NCI-H524 treated with DMSO at 0.1 percent for 48 hours (cell line): ENCODE data around the gene ANKS1A.
"Not testable (repeated sequence)": the region's sequence is repeated elsewhere in the genome, so short reads cannot be mapped to it uniquely, and the experiment has no call there.

Experiments used
- DNase-seq: peaks from one replicate; lab custom pipeline; 2025; lab: John Stamatoyannopoulos, UW

The ANKS1A gene

GRCh38 chr6:34917626-34918285, 28.7 kb downstream of the ANKS1A start:
- no peak for DNase-seq

- DNase-seq = no peak
These were observed 30.6 kb downstream of the ANKS1A start for GRCh38 chr6:34919651-34920050.

GRCh38 chr6:34920097-34920496, 31.0 kb downstream of the ANKS1A start:
- no peak for DNase-seq

DNA sequence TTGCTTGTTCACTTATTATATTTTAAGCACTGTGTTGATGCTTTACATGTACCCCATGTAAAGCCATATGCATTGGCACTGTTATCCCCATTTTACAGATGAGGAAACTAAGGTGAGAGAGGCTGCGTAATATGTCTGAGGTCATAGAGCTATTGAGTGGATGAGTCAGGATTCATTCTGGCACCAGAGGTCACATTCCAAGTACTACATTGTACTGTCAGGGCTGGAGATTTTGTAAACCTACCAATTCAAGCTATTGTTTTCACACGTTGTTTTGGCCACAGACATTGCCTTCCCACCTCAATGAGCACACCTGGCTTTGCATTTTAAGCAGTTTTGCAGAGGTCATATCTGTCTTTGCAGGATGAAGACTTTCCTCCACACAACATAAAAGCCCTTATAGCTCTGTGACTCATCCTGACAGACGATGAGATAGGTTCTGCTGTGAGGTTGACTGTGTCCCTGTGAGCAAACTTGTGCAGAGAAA, 33.2 kb downstream of the ANKS1A start:
- DNase-seq = no peak

DNA sequence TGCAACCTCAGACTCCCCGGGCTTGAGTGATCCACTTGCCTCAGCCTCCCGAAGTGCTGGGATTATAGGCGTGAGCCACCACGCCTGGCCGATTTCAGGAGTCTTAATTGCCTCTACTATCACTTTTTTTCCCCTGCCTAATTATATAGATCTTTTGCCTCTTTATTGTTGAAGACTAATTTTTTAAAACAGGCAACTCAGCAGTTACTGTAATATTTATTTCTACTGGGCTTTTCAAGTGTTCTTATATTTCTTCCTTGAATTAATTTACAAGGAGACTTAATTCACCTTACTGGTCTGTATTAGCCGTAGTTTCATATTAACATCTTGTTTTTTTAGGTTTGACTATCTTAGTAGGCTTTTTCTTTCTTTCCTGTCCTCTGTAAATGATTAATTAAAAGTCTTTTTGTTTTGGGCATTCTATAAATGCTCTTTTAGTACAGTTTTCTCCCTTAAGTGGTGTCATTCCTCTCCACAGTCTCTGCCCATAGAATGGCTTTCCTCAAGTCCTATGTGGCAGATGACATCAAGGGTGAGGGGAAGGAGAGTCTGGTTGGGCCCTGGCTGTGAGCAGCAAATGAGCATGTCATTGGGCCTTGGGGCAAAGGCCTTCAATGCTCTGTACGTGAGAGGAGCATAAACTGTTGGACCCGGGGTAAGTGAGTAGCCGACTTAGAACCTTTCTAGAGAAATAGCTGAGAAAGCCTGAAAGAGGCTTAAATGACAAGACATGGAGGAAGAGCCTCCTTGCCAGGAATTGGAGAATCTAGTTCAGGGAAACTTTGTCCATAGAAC, 36.0 kb downstream of the ANKS1A start:
- no peak for DNase-seq

GRCh38 chr6:34926655-34927054, 37.6 kb downstream of the ANKS1A start:
- no peak for DNase-seq

GRCh38 chr6:34928220-34928619, 39.2 kb downstream of the ANKS1A start:
- DNase-seq = no peak

GRCh38 chr6:34928695-34929094, 39.6 kb downstream of the ANKS1A start:
- no peak for DNase-seq

DNA sequence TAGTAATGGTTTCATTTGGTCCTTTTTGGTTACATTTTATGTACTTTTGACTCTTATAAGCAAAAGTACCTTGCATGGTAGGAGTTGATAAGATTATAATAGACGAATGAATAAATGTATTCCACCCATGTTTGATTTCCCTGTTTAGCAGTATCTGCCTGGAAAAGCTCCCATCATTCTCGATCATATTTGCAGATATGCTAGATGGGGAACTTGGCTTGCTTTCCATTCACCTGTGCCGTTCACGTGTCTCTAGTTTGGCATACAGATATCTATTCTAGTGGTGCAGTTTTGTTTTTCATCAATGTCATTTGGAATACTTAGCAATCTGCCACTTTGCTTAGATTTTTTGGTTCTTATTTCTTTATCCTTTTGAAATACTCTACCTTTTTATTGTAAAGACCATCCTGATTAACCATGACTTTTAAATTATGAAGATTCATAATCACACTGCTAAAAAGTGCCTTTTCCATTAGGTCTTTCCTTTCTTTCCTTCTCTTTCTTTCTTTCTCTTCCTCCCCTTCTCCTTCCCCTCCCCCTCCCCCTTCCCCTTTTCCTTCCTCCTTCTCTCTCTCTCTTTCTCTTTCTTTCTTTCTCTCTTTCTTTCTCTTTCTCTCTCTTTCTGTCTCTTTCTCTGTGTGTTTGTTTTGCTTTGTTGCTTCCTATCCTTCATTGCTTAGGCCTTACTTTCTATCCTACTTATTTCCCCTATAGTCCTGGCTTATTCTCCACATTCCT, 40.4 kb downstream of the ANKS1A start:
- no peak for DNase-seq

DNA sequence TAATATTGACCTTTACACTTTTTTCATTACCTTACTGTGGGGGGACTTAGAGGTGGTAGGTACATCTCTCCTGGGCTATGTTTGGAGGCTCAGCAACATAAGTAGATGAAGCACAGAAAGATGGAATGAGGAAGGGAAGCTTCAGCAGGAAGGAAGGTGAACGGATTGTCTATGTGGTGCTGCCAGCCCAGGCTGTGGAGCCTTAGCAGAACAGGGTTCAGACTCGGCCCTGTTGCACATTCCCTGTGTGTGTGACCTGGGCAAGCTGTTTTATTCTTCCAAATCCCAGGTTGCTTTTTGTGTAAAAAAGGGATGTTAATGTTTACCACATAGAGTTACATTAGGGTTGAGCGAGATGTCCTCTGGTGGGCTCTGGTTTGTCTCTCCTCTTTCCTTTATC, 41.2 kb downstream of the ANKS1A start:
- no peak for DNase-seq

DNA sequence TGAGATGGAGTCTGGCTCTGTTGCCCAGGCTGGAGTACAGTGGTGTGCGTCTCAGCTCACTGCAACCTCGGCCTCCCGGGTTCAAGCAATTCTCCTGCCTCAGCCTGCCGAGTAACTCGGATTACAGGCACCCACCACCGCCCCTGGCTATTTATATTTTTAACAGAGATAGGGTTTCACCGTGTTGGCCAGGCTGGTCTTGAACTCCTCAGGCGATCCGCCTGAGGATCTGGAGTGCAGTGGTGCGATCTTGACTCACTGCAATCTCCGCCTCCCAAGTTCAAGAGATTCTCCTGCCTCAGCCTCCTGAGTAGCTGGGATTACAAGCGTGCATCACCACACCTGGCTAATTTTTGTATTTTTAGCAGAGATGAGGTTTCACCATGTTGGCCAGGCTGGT, 43.1 kb downstream of the ANKS1A start:
- not testable (repeated sequence) for DNase-seq

DNA sequence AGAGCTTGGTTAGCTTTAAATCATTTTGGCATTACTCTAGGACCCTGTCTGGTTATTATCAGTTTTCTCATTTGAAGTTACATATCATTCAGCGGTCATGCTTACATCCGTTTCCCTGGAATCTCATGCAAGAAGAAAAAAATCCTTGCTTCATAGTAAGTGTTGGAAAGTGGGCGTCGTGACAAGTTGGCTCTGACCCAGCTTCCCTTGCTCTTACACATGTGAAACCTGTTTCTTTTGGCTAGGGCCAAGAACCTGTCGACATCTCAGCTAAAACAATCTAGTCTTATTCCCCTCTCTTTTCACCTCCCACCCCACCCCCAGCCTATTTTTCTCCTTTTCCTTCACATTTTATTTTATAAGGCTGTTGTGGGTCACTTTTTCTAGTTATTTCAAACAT, 45.5 kb downstream of the ANKS1A start:
- DNase-seq = no peak

- DNase-seq = no peak
These were observed 49.2 kb downstream of the ANKS1A start for GRCh38 chr6:34938268-34938667.

DNA sequence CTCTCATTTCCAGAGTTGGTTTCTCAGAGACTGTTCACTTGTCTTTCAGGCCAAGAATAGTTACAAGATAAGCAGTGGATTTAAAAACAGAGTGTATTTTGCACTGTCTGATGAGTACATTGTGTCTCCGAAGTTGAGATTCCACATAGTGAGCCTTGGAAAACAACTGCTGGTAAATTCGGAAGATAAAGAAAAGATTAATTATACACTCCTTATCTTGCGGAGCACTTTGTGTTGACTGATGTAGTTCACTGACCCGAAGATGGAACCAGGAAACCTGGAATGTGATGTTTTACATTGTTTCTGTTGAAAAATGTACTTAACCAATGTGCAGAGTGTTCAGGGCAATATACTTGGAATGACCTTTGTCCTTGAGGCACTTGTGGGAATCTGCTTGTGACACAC, 51.0 kb downstream of the ANKS1A start:
- no peak for DNase-seq

- DNase-seq = no peak
These were observed 52.4 kb downstream of the ANKS1A start for GRCh38 chr6:34941421-34941820.

DNA sequence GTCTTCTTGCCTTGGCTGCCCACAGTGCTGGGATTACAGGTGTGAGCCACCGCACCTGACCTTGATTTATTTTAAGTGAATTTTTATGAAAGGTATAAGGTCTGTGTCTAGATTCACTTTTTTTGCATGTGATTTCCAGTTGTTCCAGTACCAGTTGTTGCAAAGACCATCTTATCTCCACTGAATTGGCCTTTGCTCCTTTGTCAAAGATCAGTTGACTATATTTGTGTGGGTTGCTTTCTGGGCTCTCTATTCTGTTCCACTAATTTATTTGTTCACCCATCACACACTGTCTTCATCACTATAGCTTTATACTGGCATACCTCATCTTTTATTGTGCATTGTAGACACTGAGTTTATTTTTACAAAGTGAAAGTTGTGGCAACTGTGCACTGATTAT, 56.3 kb downstream of the ANKS1A start:
- DNase-seq = no peak

DNA sequence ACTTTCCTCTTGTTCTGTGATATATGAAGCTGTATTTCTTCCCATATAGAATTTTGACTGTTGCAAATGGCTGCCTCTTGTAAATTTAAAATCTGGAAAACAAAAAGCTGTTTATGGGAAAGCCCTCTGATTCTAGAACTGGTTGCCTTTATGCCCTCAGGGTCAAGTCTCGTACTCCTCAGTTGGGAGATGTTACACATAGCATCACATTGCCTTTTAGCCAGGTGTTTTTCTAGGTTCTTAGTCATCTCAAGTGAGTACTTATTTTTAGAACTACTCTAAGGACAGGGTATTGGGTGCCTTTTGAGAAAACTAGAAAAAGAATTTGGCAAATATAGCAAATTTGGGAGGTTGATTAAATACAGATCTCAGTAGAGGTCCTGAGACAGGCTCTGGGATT, 58.5 kb downstream of the ANKS1A start:
- no peak for DNase-seq

DNA sequence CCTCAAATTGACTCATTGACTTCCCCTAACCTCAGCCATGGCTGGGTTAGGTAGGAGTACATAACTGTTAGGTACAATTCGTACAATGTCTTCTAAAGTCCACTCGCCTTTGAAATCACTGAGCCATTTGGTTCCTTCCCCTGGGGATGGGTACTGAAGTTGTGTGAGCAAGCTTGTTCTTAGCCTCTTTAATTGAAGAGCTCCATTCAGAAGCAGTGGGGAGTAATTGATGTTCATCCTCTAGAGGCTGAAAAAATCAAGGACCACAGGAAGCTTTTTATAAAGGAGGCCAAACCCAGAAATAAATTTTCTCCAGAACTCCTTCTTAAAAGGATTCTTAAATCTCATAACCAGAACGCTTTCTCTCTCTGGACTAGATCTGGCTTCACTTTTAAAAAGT, 60.6 kb downstream of the ANKS1A start:
- DNase-seq = no peak

DNA sequence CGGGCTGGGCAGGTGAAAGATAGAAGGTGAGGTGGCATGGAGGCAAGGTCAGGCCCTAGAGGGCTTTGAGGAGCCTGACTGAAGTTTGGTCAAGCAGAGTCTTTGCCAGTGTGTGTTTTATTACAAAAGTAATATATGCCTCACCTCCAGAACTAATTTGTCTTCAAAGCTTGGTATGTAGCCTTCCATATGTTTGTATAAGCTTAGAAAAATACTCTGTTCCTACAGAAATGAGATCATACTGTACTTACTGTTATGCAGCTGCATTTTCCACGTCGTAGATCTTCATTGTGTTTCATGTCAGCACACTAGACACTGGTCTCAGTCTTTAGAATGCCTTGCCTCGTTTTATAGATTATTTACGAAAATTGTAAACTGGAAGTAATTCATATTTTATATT, 61.8 kb downstream of the ANKS1A start:
- no peak for DNase-seq

GRCh38 chr6:34951731-34952130, 62.7 kb downstream of the ANKS1A start:
- DNase-seq = no peak

DNA sequence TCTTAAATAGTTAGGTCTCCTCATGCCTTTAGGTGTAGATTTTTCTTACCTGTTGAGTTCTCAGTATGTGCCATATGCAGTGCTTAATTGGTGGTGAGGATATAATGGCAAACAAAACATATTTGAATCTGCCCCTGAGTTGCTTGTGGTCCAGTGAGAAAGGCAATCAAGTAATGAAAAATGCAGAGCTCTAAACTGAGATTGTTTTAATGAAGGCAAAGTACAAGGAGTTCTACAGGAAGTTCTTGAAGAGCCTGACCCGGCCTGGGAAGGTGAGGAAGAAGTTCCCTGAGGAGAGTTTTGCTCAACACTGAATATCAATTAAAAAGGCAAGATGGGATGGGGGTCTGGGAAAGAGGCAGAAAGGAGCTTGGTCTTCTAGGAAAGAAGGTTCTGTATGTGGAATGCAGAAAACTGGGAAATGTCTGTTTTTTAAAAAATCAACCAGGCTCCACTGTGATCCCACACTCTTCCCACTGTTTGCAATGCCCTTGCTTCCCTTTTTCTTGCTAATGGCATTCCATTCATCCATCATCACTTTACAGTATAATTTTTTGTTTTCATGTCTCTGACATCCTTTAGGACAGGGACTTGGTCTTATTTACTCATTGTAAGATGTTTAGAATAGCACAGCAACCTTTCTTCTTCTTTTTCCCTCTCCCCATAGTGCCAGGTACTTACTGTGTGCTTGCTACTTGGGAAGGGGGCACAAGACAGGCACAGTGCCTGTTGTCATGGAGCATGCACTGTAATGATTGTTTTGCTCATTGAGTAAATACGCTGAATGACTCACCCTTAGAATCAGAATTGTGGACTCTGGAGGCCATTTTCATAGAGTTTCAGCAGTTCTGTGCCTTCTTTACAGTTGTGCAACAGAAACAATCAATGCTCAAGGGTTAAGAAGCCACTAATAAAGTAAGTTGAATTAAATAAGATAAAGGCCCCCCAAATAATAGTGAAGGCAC, 64.3 kb downstream of the ANKS1A start:
- no peak for DNase-seq

- no peak for DNase-seq
These were observed 66.4 kb downstream of the ANKS1A start for GRCh38 chr6:34955442-34955841.
